Osteoblast (primary cell): Measurements from ENCODE around the gene ACBD6. TPM values are rescaled to one million over a fixed set of nuclear protein-coding genes. Genes with fewer than 3 reads are reported as not detected.

Experiments
- DNase-seq: peaks from one replicate; pipeline ENCODE4 v3.0.0; 2011; ENCODE audit warnings: low spot score, mixed read lengths; ENCODE audit not compliant: insufficient read length; ENCODE audit errors: missing footprints
- H2AFZ ChIP-seq: 2 replicates; pipeline ENCODE4 v1.6.0; 2011; ENCODE audit warnings: mild to moderate bottlenecking, low read length
- H3K27ac ChIP-seq: 2 replicates; pipeline ENCODE4 v1.5.1; 2011; ENCODE audit warnings: mild to moderate bottlenecking, low read depth, low read length, moderate library complexity
- H3K27me3 ChIP-seq: 2 replicates; pipeline ENCODE4 v1.6.0; 2012; ENCODE audit warnings: mild to moderate bottlenecking, control low read depth, inconsistent platforms, low read length, moderate library complexity; ENCODE audit not compliant: insufficient read depth
- H3K36me3 ChIP-seq: 2 replicates; pipeline ENCODE4 v1.5.1; 2011; ENCODE audit warnings: mild to moderate bottlenecking, low read length, control low read depth, moderate library complexity; ENCODE audit not compliant: insufficient read depth
- H3K4me1 ChIP-seq: 2 replicates; pipeline ENCODE4 v1.5.1; 2011; ENCODE audit warnings: mild to moderate bottlenecking, low read length, control low read depth, moderate library complexity; ENCODE audit not compliant: insufficient read depth
- H3K4me2 ChIP-seq: 2 replicates; pipeline ENCODE4 v1.6.0; 2011; ENCODE audit warnings: mild to moderate bottlenecking, low read length; ENCODE audit not compliant: insufficient read depth
- H3K4me3 ChIP-seq: fragments of 200-600 bp; sonication (generic); 3 replicates; pipeline ENCODE4 v1.5.1; 2012; ENCODE audit warnings: mild to moderate bottlenecking, low read length, inconsistent platforms; ENCODE audit not compliant: insufficient read depth
- H3K79me2 ChIP-seq: 2 replicates; pipeline ENCODE4 v1.6.0; 2012; ENCODE audit warnings: mild to moderate bottlenecking, low read length, control low read depth, inconsistent platforms; ENCODE audit not compliant: insufficient read depth
- H3K9me3 ChIP-seq: 2 replicates; pipeline ENCODE4 v1.5.1; 2011; ENCODE audit warnings: low read depth, low read length, control low read depth
- H4K20me1 ChIP-seq: 2 replicates; pipeline ENCODE4 v1.6.0; 2012; ENCODE audit warnings: mild to moderate bottlenecking, low read length, control low read depth; ENCODE audit not compliant: insufficient read depth
- total RNA-seq: library from RNA; depleted of rRNA; stranded (reverse); fragments of >200 nt; gene quantifications from 2 replicates; pipeline ENCODE4 v1.2.3, GENCODE V29; 2012
- TF ChIP-seq, protein P1 (sequence below): IDR thresholded peaks from 2 replicates; pipeline ENCODE4 v1.5.1; 2011; ENCODE audit warnings: mild to moderate bottlenecking, low read depth, low read length, moderate library complexity; ENCODE audit errors: extremely low read depth

Gene ACBD6
- total RNA-seq, 1 donor = 55.7 TPM

GRCh38 chr1:180532854-180533253, 30.5 kb upstream of the ACBD6 start:
- DNase-seq = no peak
- no peaks in the 10 kb centered on the region for H4K20me1 ChIP-seq
- TF ChIP-seq, protein P1, sequence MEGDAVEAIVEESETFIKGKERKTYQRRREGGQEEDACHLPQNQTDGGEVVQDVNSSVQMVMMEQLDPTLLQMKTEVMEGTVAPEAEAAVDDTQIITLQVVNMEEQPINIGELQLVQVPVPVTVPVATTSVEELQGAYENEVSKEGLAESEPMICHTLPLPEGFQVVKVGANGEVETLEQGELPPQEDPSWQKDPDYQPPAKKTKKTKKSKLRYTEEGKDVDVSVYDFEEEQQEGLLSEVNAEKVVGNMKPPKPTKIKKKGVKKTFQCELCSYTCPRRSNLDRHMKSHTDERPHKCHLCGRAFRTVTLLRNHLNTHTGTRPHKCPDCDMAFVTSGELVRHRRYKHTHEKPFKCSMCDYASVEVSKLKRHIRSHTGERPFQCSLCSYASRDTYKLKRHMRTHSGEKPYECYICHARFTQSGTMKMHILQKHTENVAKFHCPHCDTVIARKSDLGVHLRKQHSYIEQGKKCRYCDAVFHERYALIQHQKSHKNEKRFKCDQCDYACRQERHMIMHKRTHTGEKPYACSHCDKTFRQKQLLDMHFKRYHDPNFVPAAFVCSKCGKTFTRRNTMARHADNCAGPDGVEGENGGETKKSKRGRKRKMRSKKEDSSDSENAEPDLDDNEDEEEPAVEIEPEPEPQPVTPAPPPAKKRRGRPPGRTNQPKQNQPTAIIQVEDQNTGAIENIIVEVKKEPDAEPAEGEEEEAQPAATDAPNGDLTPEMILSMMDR = no peak
- H3K79me2 ChIP-seq = no peaks in the 10 kb centered on the region
- no peak overlapping the region for H3K27ac ChIP-seq
- H3K36me3 ChIP-seq = no peaks in the 10 kb centered on the region
- H2AFZ ChIP-seq = peak overlapping the region; percentile 39
- H3K4me3 ChIP-seq = no peak overlapping the region
- peaks cover 7% of the 10 kb centered on the region for H3K4me1 ChIP-seq
- H3K9me3 ChIP-seq = no peaks in the 10 kb centered on the region
- H3K4me2 ChIP-seq = no peak overlapping the region
- H3K27me3 ChIP-seq = no peaks in the 10 kb centered on the region

- H3K9me3 ChIP-seq = no peaks in the 10 kb centered on the region
- H3K4me3 ChIP-seq = no peak overlapping the region
- H3K79me2 ChIP-seq = no peaks in the 10 kb centered on the region
- H3K4me2 ChIP-seq = no peak overlapping the region
- no peak overlapping the region for H3K27ac ChIP-seq
- H2AFZ ChIP-seq = peak overlapping the region; percentile 66
- DNase-seq = peak; percentile 59
- H3K27me3 ChIP-seq = no peaks in the 10 kb centered on the region
- H3K36me3 ChIP-seq = no peaks in the 10 kb centered on the region
- TF ChIP-seq, protein P1 = no peak
- H3K4me1 ChIP-seq = peaks cover 11% of the 10 kb centered on the region
- H4K20me1 ChIP-seq = no peaks in the 10 kb centered on the region
These were observed 28.1 kb upstream of the ACBD6 start for GRCh38 chr1:180530501-180530900.

DNA sequence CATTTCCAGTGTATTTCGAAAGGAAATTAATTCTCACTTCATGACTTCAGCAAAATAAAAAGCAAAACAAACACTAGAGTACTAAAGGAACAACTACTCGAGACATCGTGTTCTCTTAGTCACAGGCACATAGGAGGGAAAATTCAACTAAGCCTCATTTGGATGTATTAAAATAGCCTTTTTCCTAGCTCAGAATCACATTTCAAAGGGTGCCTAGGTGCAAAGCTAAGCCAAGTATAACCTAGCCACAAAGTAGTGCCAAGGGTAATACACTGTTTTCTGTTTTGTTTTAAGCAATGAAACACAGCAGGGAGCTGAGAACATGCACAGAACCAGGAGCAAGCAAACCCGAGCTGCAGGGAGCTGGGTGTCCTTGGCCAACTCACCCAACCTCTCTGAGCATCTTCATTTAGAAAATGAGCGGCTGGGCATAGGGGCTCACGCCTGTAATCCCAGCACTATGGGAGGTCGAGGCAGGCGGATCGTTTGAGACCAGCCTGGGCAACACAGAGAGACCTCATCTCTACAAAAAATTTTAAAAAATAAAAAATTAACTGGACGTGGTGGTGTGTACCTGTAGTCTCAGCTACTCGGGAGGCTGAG, 26.6 kb upstream of the ACBD6 start:
- H3K36me3 ChIP-seq = no peaks in the 10 kb centered on the region
- no peak for DNase-seq
- no peaks in the 10 kb centered on the region for H3K9me3 ChIP-seq
- no peaks in the 10 kb centered on the region for H3K79me2 ChIP-seq
- TF ChIP-seq, protein P1 = no peak
- H4K20me1 ChIP-seq = no peaks in the 10 kb centered on the region
- H2AFZ ChIP-seq = no peak overlapping the region
- peaks cover 11% of the 10 kb centered on the region for H3K4me1 ChIP-seq
- H3K27me3 ChIP-seq = no peaks in the 10 kb centered on the region
- no peak overlapping the region for H3K27ac ChIP-seq
- H3K4me3 ChIP-seq = no peak overlapping the region
- no peak overlapping the region for H3K4me2 ChIP-seq

DNA sequence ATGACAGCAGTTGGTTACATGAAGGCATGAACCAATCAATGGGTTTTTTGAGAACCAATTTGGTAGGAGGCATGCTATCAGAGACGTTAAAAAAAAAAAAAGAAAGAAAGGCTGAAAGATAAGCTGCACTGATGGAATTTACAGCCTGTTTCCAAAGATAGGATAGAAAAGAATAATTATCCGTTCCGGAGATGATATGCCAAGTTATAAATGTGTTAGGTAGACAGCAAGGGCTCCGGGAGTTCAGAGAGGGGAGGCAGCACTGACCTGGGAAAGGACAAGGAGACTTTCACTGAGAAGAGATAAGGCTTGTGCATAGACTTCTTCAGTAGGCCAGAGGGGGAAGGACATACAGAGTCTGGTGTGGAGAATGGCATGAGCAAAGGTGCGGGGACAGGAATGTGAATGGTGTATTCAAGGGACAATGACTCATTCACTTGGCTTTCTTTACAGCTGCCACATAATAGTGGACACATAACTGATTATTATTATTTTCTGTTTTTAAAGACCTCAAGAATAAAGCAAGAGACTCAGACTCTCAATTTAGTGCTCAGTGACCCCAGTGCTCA, 24.8 kb upstream of the ACBD6 start:
- Histone ChIP-seq H3K4me2 (no peak overlapping the region), H3K9me3 (no peaks in the 10 kb centered on the region), H3K4me3 (no peak overlapping the region), H3K27me3 (no peaks in the 10 kb centered on the region), H2AFZ (no peak overlapping the region), H3K36me3 (no peaks in the 10 kb centered on the region), H4K20me1 (no peaks in the 10 kb centered on the region), H3K79me2 (no peaks in the 10 kb centered on the region), H3K4me1 (peaks cover 11% of the 10 kb centered on the region), H3K27ac (no peak overlapping the region)
- DNase-seq = no peak
- TF ChIP-seq, protein P1 = no peak
